Suprapubic skin (tissue), 3 donors: ENCODE measurements around the gene CHD2.

ENCODE experiments used
- CTCF ChIP-seq, 2 donors: fragments of 200-600 bp in 1 of 2; fragments of 450-650 bp in 1 of 2; sonication (generic) in 1 of 2; IDR thresholded peaks; one replicate each; pipeline ENCODE4 v1.5.1; 2016 to 2019; ENCODE audit warnings: antibody characterized with exemption in 2 of 2, mild to moderate bottlenecking in 1 of 2, moderate library complexity in 1 of 2
- POLR2A ChIP-seq, 2 donors: fragments of 450-650 bp; IDR thresholded peaks; one replicate each; pipeline ENCODE4 v1.6.1; 2017; ENCODE audit warnings: antibody characterized with exemption in 2 of 2, mild to moderate bottlenecking in 2 of 2, moderate library complexity in 2 of 2

DNA sequence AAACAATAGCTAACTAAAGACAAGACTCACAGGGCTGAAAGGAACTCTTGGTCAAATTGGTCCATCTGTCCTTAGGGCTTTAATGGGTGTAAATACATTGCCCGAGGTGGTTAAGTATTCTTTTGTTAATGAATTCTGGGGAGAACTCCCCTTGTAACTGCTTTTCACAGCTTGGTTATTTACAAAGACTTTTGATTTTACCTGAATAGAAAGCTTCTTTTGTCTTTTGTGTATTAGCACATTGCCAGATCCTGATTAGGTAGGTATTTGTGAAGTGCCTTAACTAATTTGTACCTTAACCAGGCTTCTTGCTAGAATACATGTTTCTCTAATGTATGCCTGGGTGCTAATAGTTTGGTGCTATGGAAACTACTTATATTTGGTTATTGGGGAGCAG, 14.0 kb downstream of the CHD2 start:
- TF ChIP-seq CTCF (IDR thresholded peaks at IDR 0.05) (no peak), POLR2A (IDR thresholded peaks at IDR 0.05) (no peak)
